Right lobe of liver (tissue), 6 donors: ENCODE measurements around the gene TOMM34. TPM values are rescaled to one million over a fixed set of nuclear protein-coding genes. Genes with fewer than 3 reads are reported as not detected.
A peak's percentile ranks its signal among the peaks of the same experiment; 100 is the strongest.

Experiments used
- ATAC-seq, 4 donors: fragments of 200-7000 bp; cut with Tn5 transposase; one replicate each; pipeline ENCODE4 v1.9.1; 2020; ENCODE audit warnings: mild to moderate bottlenecking in 4 of 4, moderate library complexity in 4 of 4
- DNase-seq, 3 donors: peaks; one replicate each; pipeline ENCODE4 v3.0.0-alpha.2; 2020
- H3K27ac ChIP-seq, 3 donors: fragments of 200-600 bp; one replicate each; pipeline ENCODE4 v1.8.0; 2022
- H3K27me3 ChIP-seq, 2 donors: fragments of 200-600 bp; one replicate each; pipeline ENCODE4 v1.8.0; 2022
- H3K36me3 ChIP-seq, 4 donors: fragments of 200-600 bp; sonication (generic) in 1 of 4; one replicate each; pipeline versions ENCODE4 v1.5.1 to v1.8.0; 2017 to 2022; ENCODE audit warnings: control low read depth in 1 of 4
- H3K4me1 ChIP-seq, 4 donors: fragments of 200-600 bp; sonication (generic) in 1 of 4; one replicate each; pipeline versions ENCODE4 v1.5.1 to v1.8.0; 2017 to 2022; ENCODE audit warnings: control low read depth in 1 of 4
- H3K4me3 ChIP-seq, 3 donors: fragments of 200-600 bp; one replicate each; pipeline ENCODE4 v1.8.0; 2022
- H3K9me3 ChIP-seq, 4 donors: fragments of 200-600 bp; sonication (generic) in 1 of 4; one replicate each; pipeline versions ENCODE4 v1.5.1 to v1.8.0; 2017 to 2022; ENCODE audit warnings: control low read depth in 1 of 4
- POLR2A ChIP-seq: fragments of 450-650 bp; IDR thresholded peaks from one replicate; pipeline ENCODE4 v1.6.1; 2017; ENCODE audit warnings: antibody characterized with exemption, mild to moderate bottlenecking
- WGBS: methylation state at CpG from one replicate; pipeline ENCODE4 v1.1.6; 2018; ENCODE audit warnings: low coverage, low lambda C conversion rate; ENCODE audit not compliant: insufficient coverage; ENCODE audit errors: missing lambda C conversion rate; 5-methylcytosine and 5-hydroxymethylcytosine counted together
- intact Hi-C, 2 donors: fragments of 100-400 bp; cut with DNase I; formaldehyde crosslinking; loops; one replicate each; pipeline versions ENCODE4 v1.11.2 to v1.14.1; 2022
- total RNA-seq, 6 experiments: library from RNA; depleted of rRNA in 2 of 6; stranded (reverse); fragments of >200 nt in 2 of 6; fragmentation: NEBNext Ultra II Directional in 3 of 6; extraction: Animal tissue kit (Norgen Biotek cat#: 25700) in 3 of 6; gene quantifications; one replicate each; pipeline versions ENCODE4 v1.1.0 to v1.2.4, GENCODE V29; 2016 to 2023
- TF ChIP-seq, protein P1 (sequence below), 4 donors: fragments of 200-600 bp in 3 of 4; fragments of 450-650 bp in 1 of 4; IDR thresholded peaks; one replicate each; pipeline versions ENCODE4 v1.5.1 to v1.8.0; 2016 to 2022; ENCODE audit warnings: antibody characterized with exemption in 4 of 4, mild to moderate bottlenecking in 2 of 4
- donor health status: DM: no; HTN: yes; CAD: no.
- donor health status: DM: no; HTN: no; CAD: no.
- donor health status: DM: no; HTN: no; CAD: no.
- donor health status: DM: no; HTN: yes; CAD: no.
- donor health status: DM: no; HTN: yes; CAD: no.

TOMM34 gene
- total RNA-seq, 6 experiments from 2014 or later: 6.7 to 17.7 (median 10.0) TPM

GRCh38 chr20:44904377-44904776 lies 55.8 kb downstream of the TOMM34 start:
- TF ChIP-seq, protein P1, sequence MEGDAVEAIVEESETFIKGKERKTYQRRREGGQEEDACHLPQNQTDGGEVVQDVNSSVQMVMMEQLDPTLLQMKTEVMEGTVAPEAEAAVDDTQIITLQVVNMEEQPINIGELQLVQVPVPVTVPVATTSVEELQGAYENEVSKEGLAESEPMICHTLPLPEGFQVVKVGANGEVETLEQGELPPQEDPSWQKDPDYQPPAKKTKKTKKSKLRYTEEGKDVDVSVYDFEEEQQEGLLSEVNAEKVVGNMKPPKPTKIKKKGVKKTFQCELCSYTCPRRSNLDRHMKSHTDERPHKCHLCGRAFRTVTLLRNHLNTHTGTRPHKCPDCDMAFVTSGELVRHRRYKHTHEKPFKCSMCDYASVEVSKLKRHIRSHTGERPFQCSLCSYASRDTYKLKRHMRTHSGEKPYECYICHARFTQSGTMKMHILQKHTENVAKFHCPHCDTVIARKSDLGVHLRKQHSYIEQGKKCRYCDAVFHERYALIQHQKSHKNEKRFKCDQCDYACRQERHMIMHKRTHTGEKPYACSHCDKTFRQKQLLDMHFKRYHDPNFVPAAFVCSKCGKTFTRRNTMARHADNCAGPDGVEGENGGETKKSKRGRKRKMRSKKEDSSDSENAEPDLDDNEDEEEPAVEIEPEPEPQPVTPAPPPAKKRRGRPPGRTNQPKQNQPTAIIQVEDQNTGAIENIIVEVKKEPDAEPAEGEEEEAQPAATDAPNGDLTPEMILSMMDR (IDR thresholded peaks at IDR 0.05): no peak
- TF ChIP-seq POLR2A: no peak
- no peaks in the 10 kb centered on the region for H3K9me3 ChIP-seq
- H3K36me3 ChIP-seq: peaks cover 0 to 67% (median 16%) of the 10 kb centered on the region in 4 donors

DNA sequence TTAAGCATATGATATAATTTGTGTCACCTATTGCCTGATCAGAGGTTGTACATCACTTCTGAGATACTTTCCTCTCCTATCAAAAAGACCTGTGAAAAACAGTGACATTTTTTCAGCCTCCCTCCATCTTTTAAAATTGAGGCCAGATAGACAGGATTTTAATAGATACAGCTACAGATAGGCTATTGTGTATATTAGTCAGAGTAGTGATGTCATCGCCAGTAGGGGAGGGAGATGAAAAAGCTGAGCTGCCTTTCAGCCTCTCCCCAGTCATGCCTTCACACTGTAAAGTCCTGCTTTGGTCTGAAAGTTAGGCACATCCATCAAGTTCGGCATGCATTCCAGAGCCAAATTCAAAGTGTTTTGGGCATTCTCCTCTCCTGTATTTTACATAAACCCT lies 58.2 kb downstream of the TOMM34 start:
- Histone ChIP-seq H3K9me3 (no peaks in the 10 kb centered on the region), H3K4me1 (peaks cover 0 to 5% (median 1%) of the 10 kb centered on the region in 4 donors), H3K4me3 (no peak overlapping the region), H3K36me3 (peaks cover 0 to 56% (median 15%) of the 10 kb centered on the region in 4 donors), H3K27me3 (no peaks in the 10 kb centered on the region), H3K27ac (no peak overlapping the region)
- TF ChIP-seq, protein P1 (IDR thresholded peaks at IDR 0.05): no peak
- TF ChIP-seq POLR2A: no peak
- intact Hi-C loops: no loop called here
- DNase-seq (no peak), ATAC-seq (no peak)
- no CpG with 5 or more reads among the region's 2 CpGs for WGBS

More at GRCh38 chr20:44904377-44904776, 55.8 kb downstream of the TOMM34 start:
- intact Hi-C loops: no loop called here
- DNase-seq: no peak
- ATAC-seq: no peak
- H3K27me3 ChIP-seq: no peaks in the 10 kb centered on the region
- no peaks in the 10 kb centered on the region for H3K4me1 ChIP-seq
- H3K27ac ChIP-seq: no peak overlapping the region
- WGBS: 72% methylated on average over 4 of the region's 5 CpGs
- no peak overlapping the region for H3K4me3 ChIP-seq

- peaks cover 0 to 40% (median 8%) of the 10 kb centered on the region in 4 donors for H3K36me3 ChIP-seq
- WGBS: 87% methylated on average over 5 of the region's 5 CpGs
- DNase-seq (no peak), ATAC-seq (no peak)
- intact Hi-C loops: no loop called here
- H3K4me3 ChIP-seq: no peak overlapping the region
- TF ChIP-seq, protein P1 (IDR thresholded peaks at IDR 0.05): no peak
- no peak for TF ChIP-seq POLR2A
- no peak overlapping the region for H3K27ac ChIP-seq
- H3K4me1 ChIP-seq: peaks cover 0 to 21% (median 13%) of the 10 kb centered on the region in 4 donors
- H3K27me3 ChIP-seq: no peaks in the 10 kb centered on the region
- H3K9me3 ChIP-seq: no peaks in the 10 kb centered on the region
These were observed 59.9 kb downstream of the TOMM34 start for GRCh38 chr20:44900231-44900854.

GRCh38 chr20:44897133-44897532 lies 63.1 kb downstream of the TOMM34 start:
- DNase-seq: no peak
- Histone ChIP-seq H3K4me3 (no peak overlapping the region), H3K36me3 (peaks cover 0 to 8% (median 0%) of the 10 kb centered on the region in 4 donors), H3K4me1 (peaks cover 0 to 21% (median 13%) of the 10 kb centered on the region in 4 donors), H3K27me3 (no peaks in the 10 kb centered on the region), H3K27ac (peak overlapping the region in 1 of 3 donors; percentile 25), H3K9me3 (no peaks in the 10 kb centered on the region)
- intact Hi-C loops: no loop called here
- WGBS: 69% methylated on average over 1 of the region's 1 CpG
- no peak for ATAC-seq
- TF ChIP-seq, protein P1 (IDR thresholded peaks at IDR 0.05): no peak
- no peak for TF ChIP-seq POLR2A
